ENCODE data around the gene PLPPR5.

- TF ChIP-seq POLR2A (IDR thresholded peaks at IDR 0.05) (no peak), CTCF (IDR thresholded peaks at IDR 0.05) (no peak)
Measured at GRCh38 chr1:98887507-98887906, 117.2 kb downstream of the PLPPR5 start.
